GM21529 (cell line): ENCODE results near the gene GPR179.

Experiments
- ATAC-seq: cut with Tn5 transposase; IDR thresholded peaks from one replicate; pipeline ENCODE4 v1.9.1; 2021; ENCODE audit not compliant: unreplicated experiment

GPR179 gene

DNA sequence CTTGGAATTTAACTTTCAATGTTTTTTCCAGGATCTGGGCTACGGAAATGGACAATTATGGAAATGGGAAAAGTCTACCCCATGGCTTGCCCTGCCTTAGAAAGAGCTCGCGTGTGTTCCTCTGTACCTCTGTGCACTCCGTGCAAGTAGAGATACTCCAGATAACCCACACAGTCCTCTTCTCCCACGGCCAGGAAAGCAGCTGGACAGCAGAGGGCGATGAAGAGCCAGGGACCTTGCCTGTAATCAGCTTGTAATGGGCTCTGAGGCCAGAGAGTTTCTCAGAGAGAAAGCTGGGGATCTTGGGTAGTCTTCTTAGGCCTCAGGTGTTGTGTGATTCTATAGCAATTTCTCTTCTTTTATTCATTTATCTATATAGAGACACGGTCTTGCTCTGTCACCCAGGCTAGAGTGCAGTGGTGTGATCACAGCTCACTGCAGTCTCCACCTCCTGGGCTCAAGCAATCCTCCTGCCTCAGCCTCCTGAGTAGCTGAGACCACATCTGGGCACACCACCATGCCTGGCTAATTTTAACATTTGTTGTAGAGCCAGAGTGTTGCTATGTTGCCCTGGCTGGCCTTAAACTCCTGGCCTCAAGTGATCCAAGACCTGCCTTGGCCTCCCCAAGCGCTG is 5.5 kb upstream of the GPR179 start:
- no peak for ATAC-seq

- no peak for ATAC-seq
Observed at GRCh38 chr17:38345743-38346142, 2.0 kb upstream of the GPR179 start.

GRCh38 chr17:38344420-38344745 is 627 bp upstream of the GPR179 start:
- ATAC-seq = no peak

- no peak for ATAC-seq
Observed at GRCh38 chr17:38342886-38343607, 709 bp downstream of the GPR179 start.

GRCh38 chr17:38341035-38341721 is 2.6 kb downstream of the GPR179 start:
- no peak for ATAC-seq

GRCh38 chr17:38339891-38340290 is 3.9 kb downstream of the GPR179 start:
- ATAC-seq = no peak

GRCh38 chr17:38338535-38338934 is 5.2 kb downstream of the GPR179 start:
- ATAC-seq = no peak

GRCh38 chr17:38338053-38338452 is 5.7 kb downstream of the GPR179 start:
- ATAC-seq = no peak

DNA sequence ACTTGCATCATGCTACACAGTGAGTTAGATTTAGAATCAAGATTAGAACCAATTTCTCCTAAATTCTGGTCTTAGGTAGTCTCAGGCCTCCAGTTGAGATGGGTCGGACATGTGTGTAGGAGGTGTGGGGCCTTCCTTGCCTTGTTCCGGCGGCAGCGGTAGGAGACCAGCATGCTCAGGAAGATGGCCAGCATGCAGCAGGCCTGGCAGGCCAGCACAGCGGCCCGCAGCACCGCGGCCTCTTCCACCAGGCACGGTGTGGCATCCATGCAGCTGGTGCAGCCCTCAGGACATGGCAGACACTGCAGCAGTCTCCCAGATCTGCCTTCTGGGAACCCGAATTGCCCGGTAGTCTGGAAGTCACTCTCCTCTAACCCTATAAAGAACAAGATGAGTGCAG is 6.9 kb downstream of the GPR179 start:
- no peak for ATAC-seq

DNA sequence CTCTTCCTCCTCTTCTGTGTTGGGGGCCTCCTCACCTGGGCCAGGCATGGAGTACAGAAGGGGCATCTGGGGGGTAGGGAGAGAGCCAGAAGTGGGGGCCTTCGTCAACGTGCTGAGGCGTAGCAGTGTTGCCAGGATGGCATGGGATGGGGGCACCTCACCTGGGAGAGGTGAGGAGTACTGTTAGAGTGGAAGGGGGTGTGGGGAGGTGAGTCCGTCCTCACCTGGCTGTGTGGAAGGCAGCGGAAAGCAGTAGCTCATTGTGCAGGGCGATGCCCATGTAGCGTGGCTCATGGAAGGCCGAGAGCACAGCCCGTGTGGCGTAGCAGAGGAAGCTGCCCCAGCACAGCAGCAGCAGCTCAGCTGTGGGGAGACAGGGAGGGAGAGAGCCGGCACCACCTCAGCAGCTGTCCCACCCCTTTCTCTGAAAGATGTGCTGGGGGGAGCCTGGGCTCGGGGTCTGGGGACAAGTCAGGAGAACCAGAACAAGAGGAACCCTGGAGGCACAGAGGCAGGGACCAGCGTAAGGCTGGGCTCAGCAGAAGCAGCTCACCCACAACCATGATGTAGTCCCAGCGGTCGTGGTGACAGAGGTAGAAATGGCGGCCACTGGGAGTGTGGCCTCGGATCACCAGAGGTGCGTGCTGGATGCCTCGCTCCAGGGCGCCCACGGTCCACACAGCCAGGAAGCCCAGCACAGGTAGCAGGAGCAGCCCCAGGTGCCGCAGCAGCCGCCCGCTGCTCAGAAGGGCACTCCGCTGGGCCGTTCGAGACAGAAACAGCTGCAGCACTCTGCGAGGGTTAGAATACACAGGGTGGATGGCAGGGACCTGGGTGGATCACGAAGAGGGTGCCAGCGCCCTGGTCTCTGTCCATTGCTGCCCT is 9.0 kb downstream of the GPR179 start:
- ATAC-seq = no peak

DNA sequence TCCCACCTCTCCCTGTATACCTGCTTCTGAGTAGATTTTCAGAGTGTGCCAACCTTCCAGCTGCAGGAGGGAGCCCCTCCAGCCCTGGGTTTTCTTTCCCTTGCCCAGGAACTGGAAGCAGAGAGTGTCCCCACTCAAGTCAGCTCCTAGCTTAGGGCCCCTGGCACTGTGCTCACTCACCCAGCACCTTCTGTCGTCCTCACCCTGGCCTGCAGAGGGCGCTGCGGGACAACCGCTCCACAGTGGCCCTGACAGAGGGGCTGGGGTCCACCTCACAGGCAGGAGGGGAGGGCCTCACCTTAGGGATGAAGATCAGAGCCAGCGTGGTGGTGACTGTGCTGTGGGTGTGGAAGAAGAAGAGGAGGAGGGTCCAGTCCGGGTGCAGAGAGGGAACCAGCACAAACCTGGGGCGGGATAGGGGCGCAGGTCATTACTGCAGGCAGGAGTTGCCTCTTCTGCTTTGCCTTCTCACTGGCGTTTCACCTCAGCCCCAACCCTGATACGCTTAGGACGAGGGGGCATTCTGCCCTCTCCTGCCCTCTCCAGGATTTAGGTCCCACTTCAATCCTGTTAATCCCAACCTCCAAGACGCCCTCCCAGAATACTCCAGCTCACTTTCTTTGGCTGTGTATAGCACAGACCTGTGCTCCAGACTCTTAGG is 10.0 kb downstream of the GPR179 start:
- ATAC-seq = no peak

DNA sequence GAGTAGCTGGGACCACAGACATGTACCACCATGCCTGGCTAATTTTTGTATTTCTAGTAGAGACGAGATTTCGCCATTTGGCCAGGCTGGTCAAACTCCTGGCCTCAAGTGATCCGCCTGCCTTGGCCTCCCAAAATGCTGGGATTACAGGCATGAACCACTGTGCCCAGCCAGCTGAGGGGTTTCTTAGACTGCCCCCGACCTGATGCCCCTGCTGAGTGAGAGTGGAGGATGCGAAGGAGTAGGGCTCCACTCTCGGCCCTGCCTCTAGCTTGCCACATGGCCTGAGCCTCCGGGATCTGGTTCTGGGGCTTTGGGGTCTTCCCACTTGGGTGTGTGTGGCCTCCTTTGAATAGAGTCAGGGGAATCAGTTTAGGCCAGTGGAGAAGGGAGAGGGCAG is 11.0 kb downstream of the GPR179 start:
- ATAC-seq = no peak

DNA sequence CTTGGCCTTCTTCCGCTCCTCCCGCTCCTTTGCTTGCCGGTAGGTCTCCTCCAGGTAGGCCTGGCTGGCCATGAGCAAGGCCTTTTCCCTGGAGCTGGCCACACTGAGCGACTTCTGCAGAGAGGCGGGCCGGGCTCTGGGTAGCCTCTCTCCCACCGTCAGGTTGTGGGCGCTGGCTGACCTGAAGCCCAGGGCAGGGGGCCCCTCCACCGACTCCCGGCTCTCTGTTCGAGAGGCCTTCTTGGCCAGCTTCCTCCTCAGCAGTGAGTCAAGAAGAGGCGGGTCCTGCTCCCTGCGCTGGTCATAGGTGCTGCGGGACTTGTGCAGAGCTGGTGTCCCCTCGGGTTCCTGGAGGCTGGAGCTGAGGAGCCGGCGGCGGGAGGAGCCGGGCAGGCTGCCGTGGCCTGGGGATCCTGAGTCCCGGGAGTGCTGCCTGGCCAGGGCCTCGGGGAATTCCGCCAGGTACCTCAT is 12.8 kb downstream of the GPR179 start:
- ATAC-seq = no peak

GRCh38 chr17:38329808-38330730 is 13.7 kb downstream of the GPR179 start:
- ATAC-seq = no peak

DNA sequence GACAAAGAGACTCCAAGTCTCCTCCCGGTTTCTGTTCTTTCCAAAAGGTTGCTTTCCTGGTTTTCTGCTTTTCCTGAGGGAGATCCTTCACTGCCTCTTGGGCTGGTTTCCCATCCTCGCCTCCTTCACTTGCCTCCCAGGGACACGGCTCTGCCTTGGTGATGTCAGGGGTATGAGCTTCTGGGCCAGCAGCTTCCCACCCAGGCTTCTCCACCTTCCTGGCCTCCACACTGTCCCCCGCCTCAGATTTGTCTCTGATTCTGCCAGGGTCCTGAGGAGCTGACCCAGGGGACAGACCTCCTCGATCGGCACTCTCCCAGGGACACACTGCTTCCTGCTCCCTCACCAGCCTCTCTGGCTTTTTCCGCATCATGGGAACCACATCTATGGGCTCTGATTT is 14.5 kb downstream of the GPR179 start:
- no peak for ATAC-seq

DNA sequence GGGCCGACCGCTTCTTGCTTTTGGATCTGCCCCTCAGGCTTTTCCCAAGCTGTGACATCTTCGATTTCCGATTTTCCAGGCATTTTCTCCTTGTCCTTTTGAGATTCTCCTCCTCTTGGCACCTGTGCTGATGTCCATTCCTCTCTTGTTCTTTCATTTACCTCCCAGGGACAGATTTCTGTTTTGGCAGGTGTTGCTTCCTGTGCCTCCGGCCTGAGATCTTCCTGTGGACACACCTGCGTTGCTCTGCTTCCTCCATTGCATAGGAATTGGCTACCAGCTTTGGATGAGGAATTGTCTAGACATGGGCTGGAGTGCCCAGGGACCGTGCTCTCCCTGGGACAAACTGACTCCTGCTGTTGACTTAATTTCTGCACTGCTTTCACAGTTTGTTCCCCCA is 15.1 kb downstream of the GPR179 start:
- ATAC-seq = no peak

GRCh38 chr17:38327936-38328335 is 15.8 kb downstream of the GPR179 start:
- no peak for ATAC-seq

DNA sequence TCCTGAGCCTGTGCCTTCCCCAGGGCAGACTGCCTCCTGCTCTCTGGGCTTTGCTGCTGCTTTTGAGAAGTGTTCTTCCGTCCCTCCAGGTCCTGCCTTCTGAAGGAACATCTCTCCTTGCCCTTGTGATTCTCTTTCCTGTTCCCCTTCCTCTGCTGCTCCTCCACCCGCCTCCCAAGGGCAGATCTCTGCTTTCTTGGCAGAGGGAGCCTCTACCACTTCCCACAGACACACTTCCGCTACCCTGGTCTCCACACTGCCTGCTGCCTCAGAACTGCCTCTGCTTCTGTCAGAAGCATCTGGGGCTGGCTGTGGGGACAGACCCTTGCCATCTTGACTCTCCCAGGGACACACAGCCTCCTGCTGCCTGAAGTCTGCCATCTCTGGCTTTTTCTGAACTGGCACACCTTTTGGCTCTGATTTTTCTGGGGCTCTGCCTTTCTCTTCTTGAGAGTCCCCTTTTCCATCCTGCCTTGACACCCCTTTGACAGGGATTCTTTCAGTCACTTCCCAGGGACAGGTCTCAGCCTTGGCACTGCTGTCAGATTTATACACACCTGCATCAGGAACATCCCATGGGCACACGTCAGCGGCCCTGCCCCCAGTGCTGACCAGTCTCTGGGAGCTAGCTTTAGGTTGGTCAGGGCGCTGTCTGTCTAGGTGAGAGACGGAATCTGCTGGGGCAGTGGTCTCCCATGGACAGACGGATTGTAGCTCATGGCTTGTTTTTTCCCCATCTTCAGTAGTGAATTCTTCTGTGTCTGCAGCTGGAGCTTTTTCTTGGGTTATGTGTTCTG is 16.6 kb downstream of the GPR179 start:
- no peak for ATAC-seq
